ENCODE results near the gene GTF3A. TPM values are rescaled to one million over a fixed set of nuclear protein-coding genes. Genes with fewer than 3 reads are reported as not detected.

Gene GTF3A
- total RNA-seq, 1 experiment from 2014 or later, result 102 TPM

DNA sequence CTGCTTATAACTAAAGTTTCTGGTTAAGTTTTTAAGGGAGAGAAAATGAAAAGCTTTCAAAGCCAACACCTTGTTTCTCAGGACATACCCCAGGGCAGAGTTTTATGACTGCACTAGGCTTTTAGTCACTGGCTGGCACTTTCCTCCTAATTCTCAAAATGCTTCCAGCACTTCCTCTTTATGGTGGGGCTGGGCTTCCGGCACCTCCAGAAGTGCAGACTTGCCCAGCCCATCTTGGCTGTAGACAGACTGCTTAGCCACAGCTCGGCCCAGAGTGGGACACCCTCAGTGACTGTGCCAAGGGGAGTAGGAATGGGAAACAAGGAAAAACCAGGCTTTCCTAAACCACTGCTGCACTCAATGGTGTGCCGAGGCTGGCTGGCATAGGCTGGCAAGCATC lies 23.2 kb upstream of the GTF3A start:
- ChIA-PET CTCF (no interaction called here), RAD21 (ENCODE audit: low non-redundant PET in 1 of 2, low total read pairs in 2 of 2, uncharacterized antibody in 2 of 2, unreplicated experiment in 2 of 2) (no interaction called here), POLR2A (no interaction called here)
- H3K27me3 ChIP-seq (ENCODE audit: insufficient read depth, low read length), result no peaks in the 10 kb centered on the region
- H3K27ac ChIP-seq (ENCODE audit: low read depth, low read length), result no peak overlapping the region
- no peak for TF ChIP-seq ZNF274 (IDR thresholded peaks at IDR 0.05; ENCODE audit: low read depth, low read length)
- no peak overlapping the region for H2AFZ ChIP-seq (ENCODE audit: low read depth, low read length, poor library complexity, severe bottlenecking)
- H3K4me3 ChIP-seq (replicated peaks in 1 of 2; ENCODE audit: low read depth in 1 of 2, low read length in 2 of 2), result no peak overlapping the region
- H3K36me3 ChIP-seq (ENCODE audit: control insufficient read depth in 1 of 2, insufficient read depth in 2 of 2, low read length in 2 of 2), result no peaks in the 10 kb centered on the region
- no peaks in the 10 kb centered on the region for H3K79me2 ChIP-seq (ENCODE audit: insufficient read depth, low read length)
- DNase-seq (ENCODE audit: low read depth, low spot score) (no peak), ATAC-seq (no peak)
- BruUV-seq (replicated peaks), result no TSS peak
- intact Hi-C loops (cut with micrococcal nuclease), result no loop called here
- no peak overlapping the region for H3K4me2 ChIP-seq (ENCODE audit: low read length)
- no peaks in the 10 kb centered on the region for H3K9me3 ChIP-seq (ENCODE audit: control insufficient read depth in 1 of 2, insufficient read depth in 1 of 2, low read depth in 1 of 2, low read length in 2 of 2)
- no peaks in the 10 kb centered on the region for H3K9me2 ChIP-seq (ENCODE audit: insufficient read depth)
- peaks cover 0 to under 1% of the 10 kb centered on the region in 2 experiments; a peak in 2 of 4 replicates for H3K4me1 ChIP-seq (ENCODE audit: control insufficient read depth in 1 of 2, insufficient read depth in 2 of 2, low read length in 2 of 2)
- no peak overlapping the region for H3K9ac ChIP-seq (ENCODE audit: low read length)
- no peaks in the 10 kb centered on the region for H4K20me1 ChIP-seq (ENCODE audit: insufficient read depth)

DNA sequence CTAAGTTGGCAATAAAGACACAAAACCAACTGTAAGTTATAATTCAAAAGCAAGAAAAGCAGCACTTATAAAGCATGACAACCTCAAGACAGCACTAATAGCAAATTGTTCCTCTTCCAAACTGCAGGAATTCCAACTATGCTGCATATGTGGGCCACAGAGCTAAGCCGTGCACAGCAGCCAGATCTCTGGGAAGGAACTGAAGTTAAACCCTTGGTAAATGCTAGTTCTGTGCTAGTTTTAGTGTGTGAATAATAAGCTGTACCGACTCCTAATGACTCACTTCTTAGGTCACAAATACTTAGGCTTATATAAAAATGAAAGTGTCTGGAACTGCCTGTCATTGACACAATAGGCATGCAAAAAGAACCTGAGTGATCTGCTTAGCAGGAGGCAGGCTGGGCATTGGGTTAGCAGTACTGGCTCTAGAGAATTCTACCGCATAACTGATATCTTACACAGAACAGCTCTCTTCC lies 21.2 kb upstream of the GTF3A start:
- H3K9me2 ChIP-seq (ENCODE audit: insufficient read depth), result no peaks in the 10 kb centered on the region
- intact Hi-C loops (cut with micrococcal nuclease), result no loop called here
- no peak for TF ChIP-seq CBX3 (IDR thresholded peaks at IDR 0.05; ENCODE audit: low read depth)
- TF ChIP-seq, protein P1, sequence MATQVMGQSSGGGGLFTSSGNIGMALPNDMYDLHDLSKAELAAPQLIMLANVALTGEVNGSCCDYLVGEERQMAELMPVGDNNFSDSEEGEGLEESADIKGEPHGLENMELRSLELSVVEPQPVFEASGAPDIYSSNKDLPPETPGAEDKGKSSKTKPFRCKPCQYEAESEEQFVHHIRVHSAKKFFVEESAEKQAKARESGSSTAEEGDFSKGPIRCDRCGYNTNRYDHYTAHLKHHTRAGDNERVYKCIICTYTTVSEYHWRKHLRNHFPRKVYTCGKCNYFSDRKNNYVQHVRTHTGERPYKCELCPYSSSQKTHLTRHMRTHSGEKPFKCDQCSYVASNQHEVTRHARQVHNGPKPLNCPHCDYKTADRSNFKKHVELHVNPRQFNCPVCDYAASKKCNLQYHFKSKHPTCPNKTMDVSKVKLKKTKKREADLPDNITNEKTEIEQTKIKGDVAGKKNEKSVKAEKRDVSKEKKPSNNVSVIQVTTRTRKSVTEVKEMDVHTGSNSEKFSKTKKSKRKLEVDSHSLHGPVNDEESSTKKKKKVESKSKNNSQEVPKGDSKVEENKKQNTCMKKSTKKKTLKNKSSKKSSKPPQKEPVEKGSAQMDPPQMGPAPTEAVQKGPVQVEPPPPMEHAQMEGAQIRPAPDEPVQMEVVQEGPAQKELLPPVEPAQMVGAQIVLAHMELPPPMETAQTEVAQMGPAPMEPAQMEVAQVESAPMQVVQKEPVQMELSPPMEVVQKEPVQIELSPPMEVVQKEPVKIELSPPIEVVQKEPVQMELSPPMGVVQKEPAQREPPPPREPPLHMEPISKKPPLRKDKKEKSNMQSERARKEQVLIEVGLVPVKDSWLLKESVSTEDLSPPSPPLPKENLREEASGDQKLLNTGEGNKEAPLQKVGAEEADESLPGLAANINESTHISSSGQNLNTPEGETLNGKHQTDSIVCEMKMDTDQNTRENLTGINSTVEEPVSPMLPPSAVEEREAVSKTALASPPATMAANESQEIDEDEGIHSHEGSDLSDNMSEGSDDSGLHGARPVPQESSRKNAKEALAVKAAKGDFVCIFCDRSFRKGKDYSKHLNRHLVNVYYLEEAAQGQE (IDR thresholded peaks at IDR 0.05; ENCODE audit: low read depth), result no peak
- no peak for TF ChIP-seq EZH2 (IDR thresholded peaks at IDR 0.05)
- TF ChIP-seq SIN3A (IDR thresholded peaks at IDR 0.05; ENCODE audit: low read depth), result no peak
- no peak for TF ChIP-seq JUND (IDR thresholded peaks at IDR 0.05)
- no peak overlapping the region for H3K4me2 ChIP-seq (ENCODE audit: low read length)
- no peaks in the 10 kb centered on the region for H4K20me1 ChIP-seq (ENCODE audit: insufficient read depth)
- peaks cover 0 to 5% of the 10 kb centered on the region in 2 experiments; a peak in 2 of 4 replicates for H3K4me1 ChIP-seq (ENCODE audit: control insufficient read depth in 1 of 2, insufficient read depth in 2 of 2, low read length in 2 of 2)
- H3K27ac ChIP-seq (ENCODE audit: low read depth, low read length), result no peak overlapping the region
- ChIA-PET POLR2A (no interaction called here), RAD21 (ENCODE audit: low non-redundant PET in 1 of 2, low total read pairs in 2 of 2, uncharacterized antibody in 2 of 2, unreplicated experiment in 2 of 2) (no interaction called here), CTCF (no interaction called here)
- no peak overlapping the region for H3K9ac ChIP-seq (ENCODE audit: low read length)
- H3K9me3 ChIP-seq (ENCODE audit: control insufficient read depth in 1 of 2, insufficient read depth in 1 of 2, low read depth in 1 of 2, low read length in 2 of 2), result no peaks in the 10 kb centered on the region
- no TSS peak for BruUV-seq (replicated peaks)
- no peak overlapping the region for H2AFZ ChIP-seq (ENCODE audit: low read depth, low read length, poor library complexity, severe bottlenecking)
- no peak for DNase-seq (ENCODE audit: low read depth, low spot score)
- no peaks in the 10 kb centered on the region for H3K27me3 ChIP-seq (ENCODE audit: insufficient read depth, low read length)
- no peaks in the 10 kb centered on the region for H3K79me2 ChIP-seq (ENCODE audit: insufficient read depth, low read length)
- H3K4me3 ChIP-seq (replicated peaks in 1 of 2; ENCODE audit: low read depth in 1 of 2, low read length in 2 of 2), result no peak overlapping the region
- no peaks in the 10 kb centered on the region for H3K36me3 ChIP-seq (ENCODE audit: control insufficient read depth in 1 of 2, insufficient read depth in 2 of 2, low read length in 2 of 2)
- no peak for ATAC-seq

All from HCT116 (cell line).